Activated T-cell treated with anti-CD3 and anti-CD28 coated beads, Interleukin-2, amount 50 U/mL, for 24 hours (primary cell): ENCODE data around the gene FBLIM1.
"Not testable (repeated sequence)": the region's sequence is repeated elsewhere in the genome, so short reads cannot be mapped to it uniquely, and the experiment has no call there.

Source experiments
- DNase-seq: peaks from one replicate; pipeline ENCODE4 v3.0.0-alpha.2; 2020
- H3K27ac Mint-ChIP-seq: 2 replicates; pipeline ENCODE4 v1.8.0; 2020; ENCODE audit warnings: mild to moderate bottlenecking, mixed read lengths
- H3K27me3 Mint-ChIP-seq: 2 replicates; pipeline ENCODE4 v1.8.0; 2020; ENCODE audit warnings: mixed read lengths
- H3K36me3 Mint-ChIP-seq: 2 replicates; pipeline ENCODE4 v1.8.0; 2020; ENCODE audit warnings: low read depth, mixed read lengths
- H3K4me1 Mint-ChIP-seq: 2 replicates; pipeline ENCODE4 v1.8.0; 2020; ENCODE audit warnings: low read depth, mixed read lengths
- H3K4me3 Mint-ChIP-seq: 2 replicates; pipeline ENCODE4 v1.8.0; 2020; ENCODE audit warnings: mild to moderate bottlenecking, moderate library complexity, mixed read lengths
- H3K9me3 Mint-ChIP-seq: 2 replicates; pipeline ENCODE4 v1.8.0; 2020; ENCODE audit warnings: mixed read lengths

The FBLIM1 gene

GRCh38 chr1:15826810-15827507 lies 68.4 kb downstream of the FBLIM1 start:
- DNase-seq = no peak
- H3K4me3 Mint-ChIP-seq = no peak overlapping the region
- no peaks in the 10 kb centered on the region for H3K27me3 Mint-ChIP-seq
- no peaks in the 10 kb centered on the region for H3K9me3 Mint-ChIP-seq
- peaks cover 9% of the 10 kb centered on the region for H3K4me1 Mint-ChIP-seq
- H3K27ac Mint-ChIP-seq = no peak overlapping the region
- H3K36me3 Mint-ChIP-seq = peaks cover 4% of the 10 kb centered on the region

- not testable (repeated sequence) for DNase-seq, H3K36me3 Mint-ChIP-seq, H3K4me1 Mint-ChIP-seq
Measured at GRCh38 chr1:15827567-15827966, 69.0 kb downstream of the FBLIM1 start.

GRCh38 chr1:15828931-15829330 lies 70.3 kb downstream of the FBLIM1 start:
- DNase-seq, H3K27ac Mint-ChIP-seq: not testable (repeated sequence)
- peaks cover 17% of the 10 kb centered on the region for H3K4me1 Mint-ChIP-seq

More at GRCh38 chr1:15827567-15827966, 69.0 kb downstream of the FBLIM1 start:
- not testable (repeated sequence) for H3K27me3 Mint-ChIP-seq, H3K27ac Mint-ChIP-seq, H3K4me3 Mint-ChIP-seq, H3K9me3 Mint-ChIP-seq

GRCh38 chr1:15830258-15830657 lies 71.7 kb downstream of the FBLIM1 start:
- Mint-ChIP-seq H3K4me1 (peaks cover 21% of the 10 kb centered on the region), H3K4me3 (no peak overlapping the region), H3K36me3 (peaks cover 14% of the 10 kb centered on the region), H3K27ac (no peak overlapping the region), H3K9me3 (no peaks in the 10 kb centered on the region), H3K27me3 (no peaks in the 10 kb centered on the region)
- DNase-seq = no peak

More at GRCh38 chr1:15828931-15829330, 70.3 kb downstream of the FBLIM1 start:
- H3K9me3 Mint-ChIP-seq, H3K27me3 Mint-ChIP-seq, H3K4me3 Mint-ChIP-seq, H3K36me3 Mint-ChIP-seq: not testable (repeated sequence)

GRCh38 chr1:15833069-15833679 lies 74.6 kb downstream of the FBLIM1 start:
- DNase-seq = peak; percentile 64
- no peaks in the 10 kb centered on the region for H3K9me3 Mint-ChIP-seq
- peak overlapping the region; percentile 91 for H3K4me3 Mint-ChIP-seq
- H3K27ac Mint-ChIP-seq = peak overlapping the region; percentile 98
- peaks cover 37% of the 10 kb centered on the region for H3K4me1 Mint-ChIP-seq
- no peaks in the 10 kb centered on the region for H3K27me3 Mint-ChIP-seq
- H3K36me3 Mint-ChIP-seq = peaks cover 17% of the 10 kb centered on the region

GRCh38 chr1:15833842-15834405 lies 75.3 kb downstream of the FBLIM1 start:
- Mint-ChIP-seq H3K9me3 (no peaks in the 10 kb centered on the region), H3K27ac (peak overlapping the region; percentile 98), H3K4me1 (peaks cover 37% of the 10 kb centered on the region), H3K27me3 (no peaks in the 10 kb centered on the region), H3K36me3 (peaks cover 17% of the 10 kb centered on the region), H3K4me3 (peak overlapping the region; percentile 91)
- no peak for DNase-seq

GRCh38 chr1:15834406-15835204 lies 76.0 kb downstream of the FBLIM1 start:
- DNase-seq = peak; percentile 93
- Mint-ChIP-seq H3K27me3 (no peaks in the 10 kb centered on the region), H3K4me1 (peaks cover 37% of the 10 kb centered on the region), H3K27ac (peak overlapping the region; percentile 98), H3K9me3 (no peaks in the 10 kb centered on the region), H3K4me3 (peak overlapping the region; percentile 91), H3K36me3 (peaks cover 17% of the 10 kb centered on the region)

- no peak for DNase-seq
Measured at GRCh38 chr1:15835205-15835740, 76.7 kb downstream of the FBLIM1 start.

GRCh38 chr1:15835741-15836510 lies 77.3 kb downstream of the FBLIM1 start:
- H3K36me3 Mint-ChIP-seq = peaks cover 17% of the 10 kb centered on the region
- H3K27ac Mint-ChIP-seq = peak overlapping the region; percentile 98
- no peaks in the 10 kb centered on the region for H3K9me3 Mint-ChIP-seq
- peak; percentile 99 for DNase-seq
- peak overlapping the region; percentile 91 for H3K4me3 Mint-ChIP-seq
- H3K4me1 Mint-ChIP-seq = peaks cover 33% of the 10 kb centered on the region
- no peaks in the 10 kb centered on the region for H3K27me3 Mint-ChIP-seq

More at GRCh38 chr1:15835205-15835740, 76.7 kb downstream of the FBLIM1 start:
- H3K27me3 Mint-ChIP-seq = no peaks in the 10 kb centered on the region
- H3K36me3 Mint-ChIP-seq = peaks cover 17% of the 10 kb centered on the region
- H3K27ac Mint-ChIP-seq = peak overlapping the region; percentile 98
- peak overlapping the region; percentile 91 for H3K4me3 Mint-ChIP-seq
- no peaks in the 10 kb centered on the region for H3K9me3 Mint-ChIP-seq
- H3K4me1 Mint-ChIP-seq = peaks cover 33% of the 10 kb centered on the region
